WERI-Rb-1 (cell line): ENCODE results near the gene TNPO1.
"Not testable (repeated sequence)": the region's sequence is repeated elsewhere in the genome, so short reads cannot be mapped to it uniquely, and the experiment has no call there.

Experiments used
- DNase-seq: peaks from one replicate; pipeline ENCODE4 v3.0.0-alpha.2; 2020
- H3K27ac ChIP-seq: fragments of 250-450 bp; sonication (Bioruptor Pico); 2 replicates; pipeline ENCODE4 v1.5.1; 2020; ENCODE audit warnings: mild to moderate bottlenecking, moderate library complexity
- H3K27me3 ChIP-seq: fragments of 250-450 bp; sonication (Bioruptor Pico); 2 replicates; pipeline ENCODE4 v1.5.1; 2021; ENCODE audit warnings: mild to moderate bottlenecking, low read depth, moderate library complexity; ENCODE audit not compliant: insufficient read depth, severe bottlenecking
- H3K36me3 ChIP-seq: fragments of 250-450 bp; sonication (Bioruptor Pico); 2 replicates; pipeline ENCODE4 v1.5.1; 2020; ENCODE audit warnings: mild to moderate bottlenecking, moderate library complexity
- H3K4me3 ChIP-seq: 2 replicates; pipeline ENCODE4 v1.5.1; 2011; ENCODE audit warnings: low read depth, mild to moderate bottlenecking, control low read depth, low read length
- H3K9me3 ChIP-seq: fragments of 250-450 bp; sonication (Bioruptor Pico); 2 replicates; pipeline ENCODE4 v1.5.1; 2021; ENCODE audit warnings: mild to moderate bottlenecking, moderate library complexity; ENCODE audit not compliant: severe bottlenecking
- CTCF ChIP-seq: IDR thresholded peaks from 2 replicates; pipeline ENCODE4 v1.5.1; 2011; ENCODE audit warnings: low read depth, mild to moderate bottlenecking, control low read depth, inconsistent platforms, low read length

The TNPO1 gene

GRCh38 chr5:72790186-72790585 is 26.3 kb upstream of the TNPO1 start:
- H3K27me3 ChIP-seq = no peaks in the 10 kb centered on the region
- TF ChIP-seq CTCF = no peak
- no peak overlapping the region for H3K4me3 ChIP-seq
- DNase-seq = no peak
- no peaks in the 10 kb centered on the region for H3K36me3 ChIP-seq
- H3K9me3 ChIP-seq = no peaks in the 10 kb centered on the region
- H3K27ac ChIP-seq = no peak overlapping the region

GRCh38 chr5:72792662-72793061 is 23.8 kb upstream of the TNPO1 start:
- H3K36me3 ChIP-seq, H3K4me3 ChIP-seq, H3K9me3 ChIP-seq, H3K27ac ChIP-seq, DNase-seq, H3K27me3 ChIP-seq: not testable (repeated sequence)

- H3K4me3 ChIP-seq = no peak overlapping the region
- DNase-seq = no peak
- no peaks in the 10 kb centered on the region for H3K9me3 ChIP-seq
- no peaks in the 10 kb centered on the region for H3K36me3 ChIP-seq
- H3K27me3 ChIP-seq = no peaks in the 10 kb centered on the region
- TF ChIP-seq CTCF = no peak
- no peak overlapping the region for H3K27ac ChIP-seq
These were observed 20.5 kb upstream of the TNPO1 start for GRCh38 chr5:72796001-72796400.

GRCh38 chr5:72799721-72800120 is 16.7 kb upstream of the TNPO1 start:
- Histone ChIP-seq H3K4me3 (no peak overlapping the region), H3K27me3 (no peaks in the 10 kb centered on the region), H3K27ac (no peak overlapping the region), H3K36me3 (no peaks in the 10 kb centered on the region), H3K9me3 (no peaks in the 10 kb centered on the region)
- no peak for TF ChIP-seq CTCF
- no peak for DNase-seq

GRCh38 chr5:72808637-72809036 is 7.8 kb upstream of the TNPO1 start:
- not testable (repeated sequence) for H3K9me3 ChIP-seq, H3K4me3 ChIP-seq, H3K36me3 ChIP-seq, H3K27me3 ChIP-seq, H3K27ac ChIP-seq, DNase-seq

GRCh38 chr5:72811849-72812248 is 4.6 kb upstream of the TNPO1 start:
- H3K27me3 ChIP-seq = no peaks in the 10 kb centered on the region
- DNase-seq = no peak
- no peaks in the 10 kb centered on the region for H3K9me3 ChIP-seq
- no peak overlapping the region for H3K27ac ChIP-seq
- no peak overlapping the region for H3K4me3 ChIP-seq
- no peak for TF ChIP-seq CTCF
- H3K36me3 ChIP-seq = peaks cover 3% of the 10 kb centered on the region; the same call in 1 of the 2 replicates

GRCh38 chr5:72812488-72812887 is 4.0 kb upstream of the TNPO1 start:
- H3K9me3 ChIP-seq = no peaks in the 10 kb centered on the region
- peaks cover 6% of the 10 kb centered on the region; the same call in 1 of the 2 replicates for H3K36me3 ChIP-seq
- H3K4me3 ChIP-seq = no peak overlapping the region
- no peak for TF ChIP-seq CTCF
- H3K27me3 ChIP-seq = no peaks in the 10 kb centered on the region
- no peak for DNase-seq
- H3K27ac ChIP-seq = no peak overlapping the region
